Mucosa of descending colon (tissue), 3 donors: ENCODE data around the gene SHANK1. TPM values are rescaled to one million over a fixed set of nuclear protein-coding genes. Genes with fewer than 3 reads are reported as not detected.
"Not testable (repeated sequence)": the region's sequence is repeated elsewhere in the genome, so short reads cannot be mapped to it uniquely, and the experiment has no call there.

Source experiments
- ATAC-seq: fragments of 200-7000 bp; cut with Tn5 transposase; one replicate; pipeline ENCODE4 v1.9.1; 2020; ENCODE audit warnings: mild to moderate bottlenecking, moderate library complexity
- DNase-seq, 3 donors: peaks; one replicate each; pipeline ENCODE4 v3.0.0-alpha.2; 2020
- H3K36me3 ChIP-seq: fragments of 200-600 bp; one replicate; pipeline ENCODE4 v1.8.0; 2021; ENCODE audit warnings: low read depth, mild to moderate bottlenecking
- H3K4me1 ChIP-seq: fragments of 200-600 bp; one replicate; pipeline ENCODE4 v1.8.0; 2021; ENCODE audit warnings: low read depth, mild to moderate bottlenecking
- H3K4me3 ChIP-seq: fragments of 200-600 bp; one replicate; pipeline ENCODE4 v1.8.0; 2021; ENCODE audit warnings: mild to moderate bottlenecking
- H3K9me3 ChIP-seq: fragments of 200-600 bp; one replicate; pipeline ENCODE4 v1.8.0; 2021; ENCODE audit warnings: mild to moderate bottlenecking
- CTCF ChIP-seq: fragments of 200-600 bp; IDR thresholded peaks from one replicate; pipeline ENCODE4 v1.8.0; 2022; ENCODE audit warnings: antibody characterized with exemption, mild to moderate bottlenecking
- intact Hi-C, 2 donors: fragments of 100-400 bp; cut with DNase I in 1 of 2; cut with micrococcal nuclease in 1 of 2; formaldehyde crosslinking; loops; one replicate each; pipeline versions ENCODE4 v1.11.0 to v1.11.1; 2022; cut with DNase I, micrococcal nuclease
- total RNA-seq, 3 donors: library from RNA; stranded (reverse); fragmentation: NEBNext Ultra II Directional in 2 of 3; extraction: Animal tissue kit (Norgen Biotek cat#: 25700) in 2 of 3; gene quantifications; one replicate each; pipeline versions ENCODE4 v1.2.1 to v1.2.4, GENCODE V29; 2021 to 2023
- donor health status: DM: no; HTN: no; CAD: no; lungs with moderate emphysema.
- donor health status: DM: no; HTN: no; CAD: no.
- donor health status: DM: no; HTN: yes; CAD: no.

The SHANK1 gene
- total RNA-seq, 3 donors from 2014 or later, result 0.55 to 1.1 TPM; not detected in 1

GRCh38 chr19:50753879-50754278, 34.3 kb upstream of the SHANK1 start:
- no peaks in the 10 kb centered on the region for H3K36me3 ChIP-seq
- intact Hi-C loops, result no loop called here

GRCh38 chr19:50750010-50750409, 30.4 kb upstream of the SHANK1 start:
- ATAC-seq (no peak), DNase-seq (no peak)
- Histone ChIP-seq H3K36me3 (no peaks in the 10 kb centered on the region), H3K4me3 (no peak overlapping the region), H3K9me3 (no peaks in the 10 kb centered on the region), H3K4me1 (no peaks in the 10 kb centered on the region)
- TF ChIP-seq CTCF, result no peak
- intact Hi-C loops, result no loop called here

More at GRCh38 chr19:50753879-50754278, 34.3 kb upstream of the SHANK1 start:
- ATAC-seq (no peak), DNase-seq (no peak)
- Histone ChIP-seq H3K4me1 (no peaks in the 10 kb centered on the region), H3K9me3 (no peaks in the 10 kb centered on the region), H3K4me3 (no peak overlapping the region)
- TF ChIP-seq CTCF, result no peak

GRCh38 chr19:50749490-50749889, 29.9 kb upstream of the SHANK1 start:
- no peaks in the 10 kb centered on the region for H3K36me3 ChIP-seq
- intact Hi-C loops, result no loop called here
- no peak for TF ChIP-seq CTCF
- H3K4me3 ChIP-seq, result no peak overlapping the region
- no peaks in the 10 kb centered on the region for H3K9me3 ChIP-seq
- no peak for ATAC-seq
- no peak for DNase-seq
- H3K4me1 ChIP-seq, result no peaks in the 10 kb centered on the region

GRCh38 chr19:50747141-50747540, 27.5 kb upstream of the SHANK1 start:
- H3K9me3 ChIP-seq, DNase-seq, H3K4me3 ChIP-seq, H3K4me1 ChIP-seq, intact Hi-C loops, H3K36me3 ChIP-seq, ATAC-seq: not testable (repeated sequence)

- intact Hi-C loops, result no loop called here
- Histone ChIP-seq H3K4me1 (no peaks in the 10 kb centered on the region), H3K4me3 (no peak overlapping the region), H3K9me3 (no peaks in the 10 kb centered on the region), H3K36me3 (no peaks in the 10 kb centered on the region)
- no peak for TF ChIP-seq CTCF
- DNase-seq (no peak), ATAC-seq (no peak)
Measured at GRCh38 chr19:50745221-50745620, 25.6 kb upstream of the SHANK1 start.

GRCh38 chr19:50743537-50743936, 23.9 kb upstream of the SHANK1 start:
- ATAC-seq, result no peak
- intact Hi-C loops, result no loop called here
- no peaks in the 10 kb centered on the region for H3K36me3 ChIP-seq
- H3K4me3 ChIP-seq, result no peak overlapping the region
- TF ChIP-seq CTCF, result no peak
- no peaks in the 10 kb centered on the region for H3K4me1 ChIP-seq
- H3K9me3 ChIP-seq, result no peaks in the 10 kb centered on the region
- no peak for DNase-seq
